GM20431 (cell line): ENCODE measurements around the gene TIMP1.

ENCODE experiments used
- in situ Hi-C: fragments of 300-500 bp; cut with MseI, MboI; formaldehyde crosslinking; loops from one replicate; pipeline ENCODE4 v1.15.0; 2020; ENCODE audit warnings: low sequenced_read_pairs; ENCODE audit not compliant: unreplicated experiment

The TIMP1 gene

DNA sequence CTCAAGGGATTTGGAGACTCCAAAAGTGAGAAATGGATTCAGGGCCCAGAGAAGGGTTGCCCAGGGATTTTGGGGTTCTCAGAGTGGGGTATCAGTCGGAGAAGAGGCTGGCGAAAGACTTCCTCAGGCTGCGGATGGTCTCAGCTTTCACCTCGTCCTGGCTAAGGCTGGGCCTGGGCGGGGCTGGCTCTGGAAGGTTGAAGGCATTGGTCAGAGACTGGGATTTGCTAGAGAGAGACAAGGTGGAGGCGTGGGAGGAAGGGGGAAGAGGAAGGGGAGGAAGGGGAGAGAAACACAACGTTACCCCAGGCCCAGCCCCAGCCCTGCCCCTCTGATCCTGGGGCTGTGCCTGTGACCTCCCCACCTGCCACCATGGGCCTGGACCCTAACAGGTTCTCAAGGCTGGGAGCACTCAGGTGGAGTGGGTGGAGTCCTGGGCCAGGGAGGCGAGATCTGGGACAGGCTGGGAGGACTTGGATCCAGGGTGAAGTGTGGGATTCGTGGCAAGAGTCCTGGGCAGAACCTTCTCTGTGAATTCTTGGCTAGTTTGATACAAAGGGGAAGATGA lies 9.4 kb upstream of the TIMP1 start:
- in situ Hi-C loops, result no loop called here

- in situ Hi-C loops, result no loop called here
Observed at GRCh38 chrX:47573341-47574075, 8.7 kb upstream of the TIMP1 start.

DNA sequence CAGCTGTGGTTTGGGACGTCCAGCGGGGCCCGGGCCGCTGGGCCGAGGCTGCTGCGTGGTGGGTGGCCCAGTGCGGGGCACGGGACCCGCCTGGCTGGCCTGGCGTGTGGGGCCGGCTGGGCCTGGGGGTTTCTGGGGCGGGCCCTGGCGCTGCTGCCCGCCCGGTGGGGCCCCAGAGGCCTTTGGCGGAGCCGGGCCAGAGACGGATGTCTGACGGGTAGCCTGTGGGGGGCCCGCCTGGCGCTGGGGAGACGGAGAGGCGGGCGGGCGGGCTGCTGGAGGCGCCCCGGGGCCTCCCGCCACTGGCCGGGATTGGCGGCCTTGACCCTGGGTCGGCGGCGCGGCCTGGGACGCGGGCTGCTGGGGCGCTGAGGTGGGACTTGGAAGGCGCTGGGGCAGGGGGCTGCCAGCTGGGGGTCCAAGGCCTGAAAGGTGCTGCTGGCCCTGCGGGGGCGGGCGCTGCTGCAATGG lies 8.1 kb upstream of the TIMP1 start:
- in situ Hi-C loops, result no loop called here

DNA sequence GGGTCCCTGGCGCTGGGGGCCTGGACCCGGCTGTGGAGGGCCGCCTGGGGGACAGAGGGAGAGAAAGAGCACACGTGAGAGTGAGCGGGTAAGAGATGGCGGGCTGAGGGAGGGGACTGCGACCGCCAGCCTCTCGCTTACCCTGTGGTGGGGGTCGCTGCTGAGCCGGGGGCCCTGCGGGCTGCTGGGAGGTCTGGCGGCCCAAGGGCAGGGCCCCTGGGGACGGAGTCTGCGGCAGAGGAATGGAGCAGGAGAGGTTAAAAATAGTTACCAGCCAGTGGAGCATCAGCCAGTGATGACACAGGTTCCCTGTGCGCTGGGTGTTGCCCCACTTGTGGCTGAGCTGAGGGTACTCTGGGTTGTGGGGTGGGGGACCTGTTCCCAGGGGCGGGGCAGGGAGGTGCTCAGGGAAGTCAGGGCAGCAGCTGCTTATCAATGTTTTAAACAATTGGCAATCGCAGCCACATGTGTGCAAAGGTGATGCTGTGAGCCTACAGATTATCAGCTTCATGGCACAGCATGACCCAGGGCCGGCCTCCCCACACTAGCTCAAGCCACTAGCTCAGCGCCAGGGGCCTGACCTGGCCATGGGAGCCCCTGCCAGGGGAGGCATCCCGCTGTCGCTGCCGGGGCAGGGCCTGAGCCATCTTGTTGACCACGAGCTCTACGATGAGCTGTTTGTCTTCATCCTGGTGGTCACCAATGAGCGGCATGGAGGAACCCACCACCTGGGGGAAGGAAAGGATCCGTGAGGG lies 7.5 kb upstream of the TIMP1 start:
- in situ Hi-C loops, result no loop called here

DNA sequence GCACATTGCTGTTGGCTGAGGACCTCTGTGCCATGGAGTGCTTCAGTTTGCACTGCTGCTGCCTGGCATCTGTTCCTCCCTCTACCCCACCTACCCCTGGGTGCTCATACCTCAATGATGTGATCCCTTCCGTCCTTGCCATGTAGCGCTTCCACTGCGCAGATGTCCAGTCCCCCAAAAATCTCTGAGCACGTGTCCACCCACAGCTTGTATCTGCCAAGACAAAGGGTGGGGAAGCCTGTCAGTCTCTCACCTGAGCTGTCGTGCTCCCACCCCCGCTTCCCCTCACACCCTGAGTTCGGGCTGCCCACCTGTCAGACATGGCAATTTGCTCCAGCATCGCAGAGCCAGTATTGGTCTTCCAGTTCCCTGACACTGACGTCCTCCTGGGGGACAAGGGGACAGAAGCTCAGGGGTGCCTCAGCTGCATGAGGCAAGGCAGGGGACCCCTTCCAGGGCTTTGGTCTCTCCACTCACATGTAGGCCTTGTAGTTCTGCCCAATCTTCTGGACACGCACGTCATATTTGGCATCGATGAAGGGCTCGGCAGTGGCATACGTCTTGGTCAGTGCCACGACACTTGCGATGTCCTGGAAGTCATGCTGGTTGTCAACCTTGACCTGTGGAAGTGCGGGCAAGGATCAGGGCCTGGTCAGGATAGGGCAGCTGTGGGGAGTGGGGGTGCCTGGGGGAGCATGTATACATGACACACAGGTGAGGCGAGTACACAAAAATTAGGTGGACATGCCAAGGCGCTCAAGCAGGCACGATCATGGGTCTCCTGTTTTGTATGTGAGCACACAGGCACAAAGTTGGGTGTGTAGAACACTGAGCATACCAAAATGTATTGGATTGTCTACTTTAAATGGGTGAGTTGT lies 6.0 kb upstream of the TIMP1 start:
- in situ Hi-C loops, result no loop called here

- in situ Hi-C loops, result no loop called here
Observed at GRCh38 chrX:47577424-47577823, 4.8 kb upstream of the TIMP1 start.

GRCh38 chrX:47577901-47578300 lies 4.3 kb upstream of the TIMP1 start:
- in situ Hi-C loops, result no loop called here

DNA sequence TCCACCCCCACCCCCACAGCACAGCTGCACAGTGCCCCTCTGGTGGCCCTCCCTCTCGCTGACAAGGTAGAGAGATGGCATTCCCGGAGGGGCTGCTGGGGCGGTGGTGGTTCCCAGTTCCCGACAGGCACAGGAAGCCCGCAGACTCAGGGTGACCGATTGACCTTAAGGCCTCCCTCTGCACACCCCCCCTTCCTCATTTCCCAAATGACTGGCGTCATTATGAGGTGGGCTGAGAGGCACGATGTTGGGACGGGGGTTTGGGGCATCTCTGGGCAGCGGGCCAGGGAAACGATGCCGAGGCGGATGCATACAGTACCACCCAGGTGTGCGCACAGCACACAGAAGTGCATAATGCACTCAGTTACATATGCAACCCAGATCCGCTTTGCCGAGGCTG lies 3.5 kb upstream of the TIMP1 start:
- in situ Hi-C loops, result no loop called here

DNA sequence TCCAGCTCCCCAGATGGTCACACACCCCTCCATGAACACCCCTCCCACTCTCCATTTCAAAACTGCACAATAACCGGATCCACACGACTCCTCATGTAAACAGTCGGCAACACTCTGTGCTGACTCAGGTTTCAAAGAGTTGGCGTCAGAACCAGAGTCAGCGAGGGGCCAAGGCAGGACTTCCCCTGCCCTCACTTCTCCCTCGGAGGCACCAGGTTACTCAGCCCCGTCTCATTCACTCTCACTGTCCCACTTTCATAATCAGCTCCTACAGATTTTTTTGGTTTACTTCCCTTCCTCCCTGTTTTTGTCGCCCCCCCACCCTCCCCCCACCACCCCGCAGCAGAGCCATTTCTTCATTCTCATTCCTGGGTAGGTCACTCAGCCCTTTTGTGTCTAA lies 2.7 kb upstream of the TIMP1 start:
- in situ Hi-C loops, result no loop called here

DNA sequence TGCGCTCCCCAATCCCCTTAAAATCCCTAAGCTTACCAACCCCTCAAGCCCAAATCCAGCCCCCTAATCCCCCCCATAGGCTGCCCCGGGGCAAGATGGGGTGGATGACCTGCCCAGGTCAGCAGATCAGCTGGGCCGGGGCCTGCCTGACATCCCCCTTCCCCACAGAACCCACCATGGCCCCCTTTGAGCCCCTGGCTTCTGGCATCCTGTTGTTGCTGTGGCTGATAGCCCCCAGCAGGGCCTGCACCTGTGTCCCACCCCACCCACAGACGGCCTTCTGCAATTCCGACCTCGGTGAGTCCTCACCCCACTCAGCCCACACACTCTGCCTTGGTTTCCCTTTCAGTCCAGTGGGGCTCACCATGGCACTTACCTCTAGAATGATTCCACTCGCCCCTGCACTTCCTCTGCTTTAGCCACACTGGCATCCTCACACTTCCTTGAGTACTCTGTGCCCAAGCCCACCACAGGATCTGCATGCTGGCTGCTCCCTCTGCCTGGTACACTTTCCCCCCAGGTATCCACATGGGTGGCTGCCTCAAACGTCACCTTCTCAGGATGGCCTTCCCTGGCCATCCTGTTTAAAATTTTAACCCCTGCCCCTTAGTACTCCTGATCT lies 1.1 kb downstream of the TIMP1 start:
- in situ Hi-C loops, result no loop called here

GRCh38 chrX:47584714-47585113 lies 2.5 kb downstream of the TIMP1 start:
- in situ Hi-C loops, result no loop called here

- in situ Hi-C loops, result no loop called here
Observed at GRCh38 chrX:47585273-47585672, 3.0 kb downstream of the TIMP1 start.

GRCh38 chrX:47586043-47586787 lies 4.0 kb downstream of the TIMP1 start:
- in situ Hi-C loops, result no loop called here

DNA sequence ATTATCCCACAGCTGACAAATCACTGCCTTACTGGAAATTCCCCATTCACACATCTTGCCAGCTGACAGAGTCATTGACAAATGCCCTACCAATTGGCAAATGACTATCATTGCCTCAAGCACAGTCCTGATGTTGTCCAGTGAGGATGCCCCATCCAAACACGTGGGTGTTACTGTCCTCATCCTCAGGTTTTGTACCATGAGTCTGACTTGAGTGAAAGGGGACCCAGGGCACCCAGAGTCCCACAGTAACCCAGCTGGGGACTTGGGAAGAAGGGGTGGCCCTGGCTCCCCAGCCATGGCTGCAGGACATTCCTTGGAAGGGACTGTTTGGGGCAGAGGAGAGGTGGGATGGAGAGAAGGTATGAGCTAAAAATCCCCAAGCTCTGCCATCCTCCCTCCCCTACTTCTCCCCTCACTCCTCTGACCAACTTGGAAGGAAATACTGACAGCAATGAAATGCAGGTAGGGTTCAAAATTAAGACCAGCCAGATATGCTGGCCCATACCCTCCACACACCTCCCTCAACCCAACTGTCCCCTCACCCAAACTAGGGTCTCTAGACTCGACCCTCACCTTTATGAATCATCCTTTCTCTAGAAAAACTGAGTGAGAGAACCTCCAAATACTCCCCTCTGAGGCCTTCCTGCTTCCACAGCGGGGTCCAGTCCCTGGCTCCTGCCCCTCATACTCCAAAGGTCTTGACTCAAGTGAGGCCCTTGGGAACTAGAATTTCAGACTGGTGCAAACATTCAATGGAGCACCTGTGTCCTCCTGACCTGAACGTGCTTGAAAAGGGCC lies 5.1 kb downstream of the TIMP1 start:
- in situ Hi-C loops, result no loop called here

- in situ Hi-C loops, result no loop called here
Observed at GRCh38 chrX:47587906-47588735, 5.9 kb downstream of the TIMP1 start.

DNA sequence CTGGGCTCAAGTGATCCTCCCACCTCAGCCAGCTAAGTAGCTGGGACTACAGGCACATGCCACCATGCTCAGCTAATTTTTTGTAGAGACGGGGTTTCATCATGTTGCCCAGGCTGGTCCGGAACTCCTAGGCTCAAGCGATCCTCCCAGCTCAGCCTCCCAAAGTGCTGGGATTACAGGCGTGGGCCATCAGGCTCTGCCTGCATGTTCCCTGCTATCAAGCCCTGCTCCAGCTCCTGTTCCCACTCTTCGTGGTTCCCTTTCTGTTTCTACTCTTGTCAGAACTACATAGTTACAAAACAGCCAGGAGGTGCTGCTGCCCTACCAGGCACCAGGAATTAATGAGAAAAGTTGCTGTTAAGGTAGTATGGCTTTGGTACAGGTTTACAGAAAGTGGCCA lies 8.7 kb downstream of the TIMP1 start:
- in situ Hi-C loops, result no loop called here

- in situ Hi-C loops, result no loop called here
Observed at GRCh38 chrX:47593522-47593921, 11.3 kb downstream of the TIMP1 start.
